Activated CD8-positive, alpha-beta memory T cell treated with anti-CD3 and anti-CD28 coated beads, Interleukin-2, amount 10 ng/mL, durations not matched to agents 7 days and 5 days (primary cell): Measurements from ENCODE around the gene PTRH1. TPM values are rescaled to one million over a fixed set of nuclear protein-coding genes. Genes with fewer than 3 reads are reported as not detected.
A peak's percentile ranks its signal among the peaks of the same experiment; 100 is the strongest.

ENCODE experiments used
- ATAC-seq: fragments of 150-1000 bp; cut with Tn5 transposase; one replicate; pipeline ENCODE4 v1.10.0; 2021; ENCODE audit warnings: moderate library complexity
- CTCF ChIA-PET: fragments of 350-600 bp; sonication (Branson Sonifier 250); formaldehyde crosslinking; loops from one replicate; lab custom pipeline; 2021; ENCODE audit warnings: antibody characterized with exemption; lab: Charles Lee
- DNase-seq: peaks from one replicate; pipeline ENCODE4 v3.0.0-alpha.2; 2020
- H3K27ac Mint-ChIP-seq: one replicate; pipeline ENCODE4 v1.8.0; 2021; ENCODE audit warnings: mild to moderate bottlenecking, mixed read lengths
- H3K27me3 Mint-ChIP-seq: one replicate; pipeline ENCODE4 v1.8.0; 2021; ENCODE audit warnings: mixed read lengths
- H3K36me3 Mint-ChIP-seq: one replicate; pipeline ENCODE4 v1.8.0; 2021; ENCODE audit warnings: mild to moderate bottlenecking, mixed read lengths
- H3K4me1 Mint-ChIP-seq: one replicate; pipeline ENCODE4 v1.8.0; 2021; ENCODE audit warnings: mixed read lengths
- H3K4me3 Mint-ChIP-seq: one replicate; pipeline ENCODE4 v1.8.0; 2021; ENCODE audit warnings: mild to moderate bottlenecking, moderate library complexity, mixed read lengths
- H3K9me3 Mint-ChIP-seq: one replicate; pipeline ENCODE4 v1.8.0; 2022; ENCODE audit warnings: low read depth, mixed read lengths
- total RNA-seq, 2 experiments: library from RNA; stranded (reverse); gene quantifications; one replicate each; pipeline ENCODE4 v1.2.3, GENCODE V29; 2021

Gene PTRH1
- total RNA-seq, 2 experiments from 2014 or later, result 12.5 to 14.4 TPM

DNA sequence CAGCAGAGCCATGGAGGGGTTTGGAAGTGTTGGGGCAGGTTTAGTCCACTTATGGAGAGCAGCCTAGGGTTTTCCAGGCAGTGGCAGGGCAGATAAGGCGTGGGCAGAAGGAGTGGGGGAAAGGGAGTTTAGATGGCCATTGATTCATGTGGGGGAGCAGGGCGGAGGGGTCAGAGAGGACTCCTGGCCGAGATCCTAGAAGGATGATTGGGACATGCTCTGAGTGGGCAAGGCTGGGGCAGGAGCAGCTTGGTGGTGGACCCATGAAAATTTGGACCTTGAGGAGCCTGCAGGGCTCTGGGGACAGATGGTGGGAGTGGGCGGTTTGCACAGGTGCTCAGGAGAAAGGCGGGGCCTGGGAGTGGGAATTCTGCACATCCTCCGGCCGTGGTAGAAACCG lies 37.7 kb upstream of the PTRH1 start:
- CTCF ChIA-PET, result interaction anchor here (0.7 to 1.0 kb wide), 2 partner anchors 9 to 14 kb away, joined by 3 to 4 read pairs; no protein-coding TSS in a partner anchor
- Mint-ChIP-seq H3K9me3 (no peaks in the 10 kb centered on the region), H3K27me3 (no peaks in the 10 kb centered on the region), H3K4me1 (no peaks in the 10 kb centered on the region), H3K27ac (no peak overlapping the region), H3K4me3 (no peak overlapping the region), H3K36me3 (peaks cover 32% of the 10 kb centered on the region)
- ATAC-seq, result no peak
- DNase-seq, result no peak

GRCh38 chr9:127751269-127752054 lies 36.0 kb upstream of the PTRH1 start:
- no peak for DNase-seq
- CTCF ChIA-PET, result interaction anchor here (1.7 kb wide), 1 partner anchor 17 kb away, joined by 7 read pairs; the partner anchor contains the start of gene TOR2A
- Mint-ChIP-seq H3K9me3 (no peaks in the 10 kb centered on the region), H3K4me3 (no peak overlapping the region), H3K27ac (no peak overlapping the region), H3K36me3 (peaks cover 39% of the 10 kb centered on the region), H3K27me3 (no peaks in the 10 kb centered on the region), H3K4me1 (peaks cover 4% of the 10 kb centered on the region)
- ATAC-seq, result no peak

DNA sequence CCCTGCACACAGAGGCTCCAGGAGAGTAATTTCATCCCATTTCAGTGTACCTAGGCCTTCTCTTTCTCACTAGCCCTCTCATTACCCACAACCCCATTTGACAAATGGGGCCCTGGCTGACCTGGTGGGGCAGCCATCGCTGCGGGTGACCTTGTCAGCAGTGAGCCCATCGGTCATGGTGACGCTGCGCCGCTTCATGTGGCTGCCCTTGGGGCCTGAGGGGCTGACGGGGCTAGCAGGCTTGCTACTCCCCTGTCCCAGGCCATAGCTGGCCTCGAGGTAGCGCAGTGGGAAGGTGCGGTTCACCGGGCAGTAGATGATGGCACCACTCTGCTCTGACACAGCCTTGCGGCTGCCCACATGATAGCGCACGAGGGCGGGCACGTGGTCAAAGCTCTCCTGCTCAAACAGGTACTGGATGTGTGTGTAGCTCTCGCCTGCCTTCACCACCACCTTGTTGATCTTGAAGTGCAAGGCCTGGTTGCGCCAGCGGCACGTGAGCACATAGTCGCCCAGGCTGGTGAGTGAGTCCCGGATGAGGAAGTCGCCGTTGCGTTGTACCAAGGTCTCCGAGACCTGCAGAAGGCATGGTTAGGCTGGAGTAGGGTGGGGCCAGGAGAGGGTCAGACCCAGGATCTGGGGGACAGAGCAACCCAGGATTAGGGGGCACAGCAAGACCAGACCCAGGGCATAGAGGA lies 33.8 kb upstream of the PTRH1 start:
- CTCF ChIA-PET, result no interaction called here
- Mint-ChIP-seq H3K4me3 (no peak overlapping the region), H3K36me3 (peaks cover 49% of the 10 kb centered on the region), H3K27me3 (no peaks in the 10 kb centered on the region), H3K4me1 (peaks cover 4% of the 10 kb centered on the region), H3K9me3 (no peaks in the 10 kb centered on the region), H3K27ac (no peak overlapping the region)
- DNase-seq (no peak), ATAC-seq (no peak)

DNA sequence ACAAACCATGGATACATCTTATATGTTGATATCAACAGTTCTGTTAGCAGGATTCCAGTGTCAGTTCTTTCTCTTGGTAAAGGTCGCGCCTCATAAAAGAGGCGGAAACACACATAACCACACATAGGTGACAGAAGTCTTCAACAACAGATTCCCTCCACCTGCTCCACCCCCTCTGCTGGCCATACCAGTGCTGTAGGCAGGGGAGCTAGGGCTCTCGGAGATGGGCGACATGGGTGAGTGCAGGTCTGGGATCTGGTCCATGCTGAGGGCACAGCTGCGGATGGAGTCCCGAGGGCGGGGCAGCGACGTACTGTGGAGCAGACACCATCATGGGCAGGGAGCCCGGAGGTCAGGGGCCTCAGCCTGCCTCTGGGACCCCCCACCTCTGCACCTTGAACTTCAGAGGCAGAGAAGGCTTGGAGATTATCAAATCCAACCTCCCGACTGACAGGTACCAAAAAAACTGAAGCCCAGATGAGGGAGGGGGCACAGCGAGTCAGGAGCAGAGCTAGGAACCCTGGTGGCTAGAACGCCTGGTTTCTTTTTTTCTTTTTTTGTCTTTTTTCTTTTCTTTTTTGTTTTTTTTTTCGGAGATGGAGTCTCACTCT lies 31.6 kb upstream of the PTRH1 start:
- no peak for DNase-seq
- CTCF ChIA-PET, result interaction anchor here (1.2 to 1.4 kb wide), 4 partner anchors 12 to 123 kb away, joined by 3 to 6 read pairs (median 3); partner anchors contain the start of gene TOR2A

DNA sequence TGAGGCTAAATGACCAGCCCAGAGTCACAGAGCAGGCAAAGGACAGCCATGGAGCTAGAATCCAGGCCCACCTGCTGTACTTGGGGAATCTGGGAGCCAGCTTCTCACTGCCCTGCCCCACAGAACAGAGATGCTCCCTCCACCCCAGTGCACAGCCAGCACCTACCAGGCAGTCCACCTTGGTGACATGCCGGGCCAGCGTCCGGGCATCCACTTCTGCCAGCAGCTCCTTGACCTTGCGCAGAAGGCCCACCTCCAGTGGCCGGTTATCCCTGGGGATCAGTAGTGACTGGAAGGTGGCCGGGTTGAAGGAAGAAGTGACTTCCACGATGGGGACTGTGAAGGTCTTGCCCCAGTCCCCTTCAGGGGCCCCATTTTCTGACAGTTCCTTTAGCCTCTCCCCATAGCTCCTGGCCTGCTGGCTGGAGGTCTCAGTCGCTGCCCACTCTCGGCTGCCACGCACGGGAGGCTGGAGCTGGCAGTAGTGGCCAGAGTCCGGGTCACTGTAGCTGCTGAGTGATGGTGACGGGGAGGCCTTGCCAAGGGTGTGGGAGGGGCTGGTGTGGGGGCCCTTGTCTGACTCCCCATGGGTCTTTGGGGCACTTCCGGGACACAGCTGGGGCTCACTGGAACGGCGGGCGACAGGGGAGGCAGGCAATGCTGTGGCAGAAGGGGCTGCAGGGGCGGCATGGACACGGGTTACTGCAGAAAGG lies 29.1 kb upstream of the PTRH1 start:
- no peak for DNase-seq
- no peaks in the 10 kb centered on the region for H3K27me3 Mint-ChIP-seq
- H3K9me3 Mint-ChIP-seq, result no peaks in the 10 kb centered on the region
- CTCF ChIA-PET, result interaction anchor here (0.9 to 3.4 kb wide), 8 partner anchors 9 to 177 kb away, joined by 3 to 21 read pairs (median 6); partner anchors contain the start of genes STXBP1 and TOR2A
- peaks cover 48% of the 10 kb centered on the region for H3K36me3 Mint-ChIP-seq
- no peak overlapping the region for H3K27ac Mint-ChIP-seq
- ATAC-seq, result no peak
- H3K4me3 Mint-ChIP-seq, result no peak overlapping the region
- peaks cover 4% of the 10 kb centered on the region for H3K4me1 Mint-ChIP-seq

More for the DNA sequence above, 31.6 kb upstream of the PTRH1 start:
- Mint-ChIP-seq H3K9me3 (no peaks in the 10 kb centered on the region), H3K27ac (no peak overlapping the region), H3K27me3 (no peaks in the 10 kb centered on the region), H3K4me3 (no peak overlapping the region), H3K4me1 (peaks cover 4% of the 10 kb centered on the region), H3K36me3 (peaks cover 54% of the 10 kb centered on the region)
- ATAC-seq, result no peak

DNA sequence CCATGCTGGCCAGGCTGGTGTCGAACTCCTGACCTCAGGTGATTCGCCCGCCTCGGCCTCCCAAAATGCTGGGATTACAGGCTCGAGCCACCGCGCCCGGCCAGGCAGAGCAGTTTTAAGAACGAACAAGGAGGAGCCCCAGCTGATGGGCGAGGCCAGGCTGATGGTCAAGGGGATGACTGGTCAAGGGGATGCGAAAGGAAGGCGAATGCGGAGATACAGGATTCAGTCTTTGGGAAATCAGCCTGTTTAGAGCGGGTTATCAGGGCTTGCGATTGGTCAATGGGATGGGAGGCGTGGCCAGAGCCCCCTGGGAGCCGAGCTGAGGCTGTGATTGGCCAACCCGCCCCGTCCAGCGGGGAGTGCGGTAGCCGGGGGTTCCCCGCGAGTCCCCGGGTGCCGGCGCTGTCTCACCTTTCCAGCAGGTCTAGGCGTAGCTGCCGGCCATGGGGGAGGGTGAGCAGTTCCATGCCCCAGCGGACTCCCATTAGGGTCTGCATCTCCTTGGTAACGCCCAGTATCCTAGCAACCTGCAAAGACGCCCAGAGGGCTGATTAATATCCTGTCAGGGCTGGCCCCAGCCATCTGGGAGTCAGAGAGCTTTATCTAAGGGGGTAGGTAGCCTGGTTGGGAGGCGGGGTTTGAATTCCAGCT lies 27.1 kb upstream of the PTRH1 start:
- CTCF ChIA-PET, result interaction anchor here (1.2 to 3.4 kb wide), 5 partner anchors 22 to 127 kb away, joined by 3 to 14 read pairs (median 5); no protein-coding TSS in a partner anchor
- H3K36me3 Mint-ChIP-seq, result peaks cover 39% of the 10 kb centered on the region
- no peaks in the 10 kb centered on the region for H3K9me3 Mint-ChIP-seq
- H3K27me3 Mint-ChIP-seq, result no peaks in the 10 kb centered on the region
- ATAC-seq (no peak), DNase-seq (no peak)
- peaks cover 4% of the 10 kb centered on the region for H3K4me1 Mint-ChIP-seq
- H3K4me3 Mint-ChIP-seq, result no peak overlapping the region
- no peak overlapping the region for H3K27ac Mint-ChIP-seq

DNA sequence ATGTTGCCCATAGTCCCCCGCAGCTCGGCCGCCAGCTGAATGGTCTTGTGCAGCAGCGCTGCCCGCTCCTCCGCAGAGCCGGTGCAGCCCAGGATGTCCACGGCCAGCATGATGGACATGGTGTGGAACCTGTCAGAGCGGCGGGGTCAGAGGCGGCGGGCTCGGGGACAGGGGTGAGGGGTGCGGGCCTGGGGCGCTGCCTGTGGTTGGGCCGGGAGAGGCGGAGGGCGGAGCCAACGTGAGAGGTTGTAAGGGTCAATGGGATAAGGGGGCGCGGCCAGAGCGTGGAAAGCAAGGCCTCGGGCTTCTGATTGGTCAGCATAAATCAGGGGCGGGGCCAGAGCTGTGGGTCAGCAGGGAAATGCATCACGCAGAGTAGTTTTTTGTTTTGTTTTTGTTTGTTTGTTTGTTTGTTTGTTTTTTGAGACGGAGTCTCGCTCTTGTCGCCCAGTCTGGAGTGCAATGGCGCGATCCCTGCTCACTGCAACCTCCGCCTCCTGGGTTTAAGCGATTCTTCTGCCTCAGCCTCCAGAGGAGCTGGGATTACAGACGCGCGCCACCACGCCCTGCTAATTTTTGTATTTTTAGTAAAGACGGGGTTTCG lies 26.5 kb upstream of the PTRH1 start:
- no peak overlapping the region for H3K27ac Mint-ChIP-seq
- no peak for DNase-seq
- H3K27me3 Mint-ChIP-seq, result no peaks in the 10 kb centered on the region
- CTCF ChIA-PET, result interaction anchor here (1.2 to 3.2 kb wide), 4 partner anchors 31 to 180 kb away, joined by 4 to 13 read pairs (median 6); no protein-coding TSS in a partner anchor
- H3K9me3 Mint-ChIP-seq, result no peaks in the 10 kb centered on the region
- no peak overlapping the region for H3K4me3 Mint-ChIP-seq
- H3K36me3 Mint-ChIP-seq, result peaks cover 38% of the 10 kb centered on the region
- peaks cover under 1% of the 10 kb centered on the region for H3K4me1 Mint-ChIP-seq
- ATAC-seq, result no peak

DNA sequence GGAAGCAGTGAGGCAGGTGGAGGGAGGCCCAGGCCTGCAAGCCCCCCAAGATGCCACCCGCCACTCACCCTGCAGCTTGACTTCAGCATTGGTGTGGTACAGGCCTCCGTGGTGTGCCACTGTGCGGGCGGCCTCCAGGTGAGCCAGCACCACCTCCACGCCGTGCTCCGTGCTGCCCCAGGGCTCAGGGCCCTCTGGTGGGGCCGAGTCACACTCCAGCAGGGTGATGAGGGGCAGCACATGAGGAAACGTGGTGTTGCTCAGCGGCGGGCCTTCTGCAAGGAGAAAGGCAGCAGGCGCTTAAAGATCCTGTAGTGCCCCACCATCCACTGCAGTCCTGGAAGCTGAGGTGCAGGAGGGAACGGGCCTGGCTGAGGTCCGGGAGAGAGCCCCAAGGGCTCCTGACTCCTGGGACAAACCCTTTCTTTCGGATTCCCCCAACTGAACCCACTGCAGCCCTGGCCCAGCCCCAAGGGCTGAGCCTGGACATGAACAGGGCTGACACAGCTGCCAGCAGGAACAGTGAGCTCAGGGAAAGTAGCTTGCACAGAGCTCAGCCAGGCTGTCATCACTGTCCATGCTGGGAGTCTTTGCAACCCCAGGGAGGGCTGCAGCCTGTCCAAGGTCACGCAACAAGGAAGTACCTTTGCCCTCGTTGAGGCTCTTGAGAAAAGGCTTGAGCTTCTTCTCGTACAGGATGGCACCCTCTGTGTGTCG lies 24.3 kb upstream of the PTRH1 start:
- H3K9me3 Mint-ChIP-seq, result no peaks in the 10 kb centered on the region
- H3K4me3 Mint-ChIP-seq, result no peak overlapping the region
- no peak for DNase-seq
- CTCF ChIA-PET, result interaction anchor here (2.3 kb wide), 1 partner anchor 130 kb away, joined by 7 read pairs; no protein-coding TSS in a partner anchor
- H3K27ac Mint-ChIP-seq, result no peak overlapping the region
- no peaks in the 10 kb centered on the region for H3K27me3 Mint-ChIP-seq
- peaks cover 8% of the 10 kb centered on the region for H3K4me1 Mint-ChIP-seq
- peaks cover 25% of the 10 kb centered on the region for H3K36me3 Mint-ChIP-seq
- no peak for ATAC-seq

DNA sequence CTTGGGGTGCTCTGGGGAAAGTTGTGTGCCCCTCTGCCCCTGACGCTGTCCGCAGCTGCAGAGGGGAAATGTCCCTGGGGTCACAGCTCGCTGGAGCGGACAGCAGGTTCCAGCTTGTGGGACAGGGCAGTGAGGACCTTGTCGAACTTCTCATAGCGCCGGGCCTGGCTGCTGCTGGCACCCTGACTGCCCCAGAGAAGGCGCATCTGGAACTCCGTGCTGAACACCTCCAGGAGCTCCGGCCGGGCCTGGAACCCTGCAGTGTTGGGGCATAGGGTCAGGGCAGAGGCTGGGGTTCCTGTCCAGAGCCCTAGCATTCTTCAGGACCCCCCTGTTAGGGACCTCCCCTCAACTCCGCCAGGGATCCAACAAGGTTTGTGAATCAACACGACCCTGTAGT lies 23.2 kb upstream of the PTRH1 start:
- Mint-ChIP-seq H3K36me3 (peaks cover 23% of the 10 kb centered on the region), H3K4me3 (no peak overlapping the region), H3K27ac (no peak overlapping the region), H3K4me1 (peaks cover 17% of the 10 kb centered on the region), H3K9me3 (no peaks in the 10 kb centered on the region), H3K27me3 (no peaks in the 10 kb centered on the region)
- no peak for ATAC-seq
- no peak for DNase-seq
- CTCF ChIA-PET, result no interaction called here

DNA sequence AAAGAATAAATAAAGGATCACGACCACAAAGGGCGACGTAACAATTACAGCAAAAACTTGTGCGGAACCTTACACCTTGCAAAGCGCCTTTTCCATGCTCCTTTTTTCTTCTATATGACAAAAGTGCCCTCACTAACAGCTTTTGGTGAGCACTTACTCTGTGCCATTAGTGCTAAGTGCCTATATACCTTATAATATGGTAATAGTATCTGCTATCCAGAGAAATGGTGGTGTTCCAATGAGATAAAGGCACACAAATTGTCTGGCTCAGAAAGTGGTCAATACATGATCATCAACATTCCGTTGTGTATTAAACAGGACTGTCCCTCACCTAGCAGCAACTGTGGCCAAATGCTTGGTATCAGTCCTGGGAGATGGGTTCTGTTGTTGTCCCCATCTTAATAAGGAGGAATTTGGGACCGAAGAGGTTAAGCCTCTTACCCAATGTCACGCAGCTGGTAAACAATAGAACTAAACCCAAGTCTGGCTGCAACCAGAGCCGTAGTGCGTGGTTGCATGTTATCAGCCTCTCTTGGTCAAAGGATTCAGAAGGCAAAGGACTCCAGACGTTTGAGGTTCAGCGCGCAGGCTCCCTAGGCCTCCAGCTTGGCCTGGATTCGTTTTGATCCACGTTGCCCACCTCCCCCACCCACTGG lies 20.2 kb upstream of the PTRH1 start:
- Mint-ChIP-seq H3K4me1 (peaks cover 20% of the 10 kb centered on the region), H3K27me3 (no peaks in the 10 kb centered on the region), H3K4me3 (peak overlapping the region; percentile 76), H3K36me3 (peaks cover 9% of the 10 kb centered on the region), H3K27ac (peak overlapping the region; percentile 83), H3K9me3 (no peaks in the 10 kb centered on the region)
- ATAC-seq (no peak), DNase-seq (no peak)
- CTCF ChIA-PET, result interaction anchor here (0.7 to 5.3 kb wide), 50 partner anchors 9 to 329 kb away, joined by 3 to 86 read pairs (median 8); partner anchors contain the start of genes CDK9, CFAP157, ENG and PTRH1
